Smooth muscle cell of the brain vasculature (primary cell): ENCODE measurements around the gene SETD2.
A peak's percentile ranks its signal among the peaks of the same experiment; 100 is the strongest.
"Not testable (repeated sequence)": the region's sequence is repeated elsewhere in the genome, so short reads cannot be mapped to it uniquely, and the experiment has no call there.

ENCODE experiments used
- DNase-seq: peaks from one replicate; pipeline ENCODE4 v3.0.0-alpha.2; 2012; ENCODE audit warnings: low read depth, low spot score

Gene SETD2

GRCh38 chr3:47164007-47164881 lies at the start of gene SETD2:
SETD2 (minus strand) TSS chr3:47164113; CDS start chr3:47163924, 189 bp downstream.
- DNase-seq: peak; percentile 68

DNA sequence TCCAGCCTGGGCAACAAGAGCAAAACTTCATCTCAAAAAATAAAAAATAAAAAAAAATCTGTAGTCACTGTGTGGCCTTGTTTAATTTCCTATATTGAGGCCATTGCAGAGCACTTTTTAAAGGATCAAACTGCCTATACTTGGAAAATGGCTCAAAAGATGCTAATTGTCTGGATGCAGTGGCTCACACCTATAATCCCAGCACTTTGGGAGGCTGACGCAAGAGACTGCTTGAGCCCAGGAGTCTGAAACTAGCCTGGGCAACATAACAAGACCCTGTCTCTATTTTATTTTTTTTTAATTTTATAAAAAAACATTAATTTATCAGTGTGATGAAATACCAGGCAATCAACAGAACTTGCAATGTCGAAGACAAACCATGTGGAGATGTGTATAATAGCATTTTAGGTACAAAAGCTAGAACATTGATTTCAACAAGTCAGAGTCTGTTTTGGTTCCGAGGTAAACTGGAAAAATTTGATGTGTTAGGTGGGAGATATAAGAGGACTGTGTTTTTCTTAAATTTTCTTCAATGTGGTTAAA lies 47.0 kb upstream of the SETD2 start:
- DNase-seq: no peak

- DNase-seq: not testable (repeated sequence)
Measured at GRCh38 chr3:47206022-47206421, 42.1 kb upstream of the SETD2 start.

GRCh38 chr3:47204875-47205274 lies 41.0 kb upstream of the SETD2 start:
- no peak for DNase-seq

DNA sequence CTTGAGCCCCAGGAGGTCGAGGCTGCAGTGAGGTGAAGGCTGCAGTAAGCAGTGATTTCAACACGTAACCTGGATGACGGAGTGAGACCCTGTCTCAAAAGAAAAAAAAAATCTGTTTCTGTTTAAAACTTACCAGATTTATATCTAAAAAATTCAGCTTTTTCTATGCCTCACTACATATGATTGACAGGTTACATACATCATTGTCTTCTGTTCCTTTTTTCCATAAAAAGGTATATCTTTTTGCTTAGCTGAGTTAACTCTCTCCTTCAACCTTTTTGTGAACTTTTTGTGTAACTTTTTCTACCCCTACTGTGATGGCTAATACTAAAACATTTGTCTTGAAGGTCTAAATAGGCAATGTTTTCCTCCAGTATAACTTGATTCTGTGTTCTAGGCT lies 38.6 kb upstream of the SETD2 start:
- no peak for DNase-seq

- no peak for DNase-seq
Measured at GRCh38 chr3:47197287-47197686, 33.4 kb upstream of the SETD2 start.

GRCh38 chr3:47194994-47195393 lies 31.1 kb upstream of the SETD2 start:
- no peak for DNase-seq

GRCh38 chr3:47193871-47194859 lies 30.3 kb upstream of the SETD2 start:
- DNase-seq: no peak

- no peak for DNase-seq
Measured at GRCh38 chr3:47186285-47186684, 22.4 kb upstream of the SETD2 start.

- not testable (repeated sequence) for DNase-seq
Measured at GRCh38 chr3:47181685-47182084, 17.8 kb upstream of the SETD2 start.

- not testable (repeated sequence) for DNase-seq
Measured at GRCh38 chr3:47180011-47180410, 16.1 kb upstream of the SETD2 start.

- no peak for DNase-seq
Measured at GRCh38 chr3:47176582-47176981, 12.7 kb upstream of the SETD2 start.

DNA sequence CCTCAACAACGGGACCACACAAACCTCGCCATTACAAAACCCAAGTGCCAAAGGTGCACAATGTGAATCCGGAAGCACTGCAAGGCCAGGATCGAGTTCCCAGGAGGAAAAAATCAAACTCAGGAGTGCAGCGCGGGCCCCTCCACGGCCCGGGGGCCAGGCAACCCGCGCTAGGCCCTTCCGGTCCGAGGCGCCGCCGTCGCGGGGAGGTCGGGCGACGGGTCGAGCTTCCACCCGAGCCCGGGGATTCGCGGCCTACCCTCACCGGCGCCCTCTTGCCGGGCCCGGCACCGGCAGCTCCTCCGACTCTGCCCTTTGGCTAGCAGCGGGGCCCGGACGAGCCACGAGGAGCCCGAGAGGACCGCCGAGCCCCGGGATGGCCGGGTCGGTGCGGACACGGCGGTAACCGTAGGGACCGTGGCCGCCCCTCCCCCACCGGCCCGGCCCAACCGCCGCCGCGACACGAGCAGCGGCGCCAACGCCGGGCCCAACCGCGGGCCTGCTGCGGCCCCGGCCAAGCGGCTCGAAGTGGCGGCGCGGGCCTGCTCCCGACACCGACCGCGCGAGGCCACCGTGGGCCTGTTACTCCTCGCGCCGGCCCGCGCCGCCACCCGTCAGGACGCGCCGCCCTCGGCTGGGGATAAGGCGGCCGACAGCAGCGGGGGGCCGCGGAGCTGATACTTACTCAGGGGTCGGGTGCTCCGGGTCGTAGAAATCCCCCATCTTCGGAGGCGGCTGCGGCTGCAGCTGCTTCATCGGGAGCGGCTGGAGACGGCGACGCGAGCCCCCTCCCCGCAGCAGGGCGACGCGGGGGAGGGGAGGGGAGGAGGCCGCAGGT lies 525 bp downstream of the SETD2 start:
- no peak for DNase-seq

DNA sequence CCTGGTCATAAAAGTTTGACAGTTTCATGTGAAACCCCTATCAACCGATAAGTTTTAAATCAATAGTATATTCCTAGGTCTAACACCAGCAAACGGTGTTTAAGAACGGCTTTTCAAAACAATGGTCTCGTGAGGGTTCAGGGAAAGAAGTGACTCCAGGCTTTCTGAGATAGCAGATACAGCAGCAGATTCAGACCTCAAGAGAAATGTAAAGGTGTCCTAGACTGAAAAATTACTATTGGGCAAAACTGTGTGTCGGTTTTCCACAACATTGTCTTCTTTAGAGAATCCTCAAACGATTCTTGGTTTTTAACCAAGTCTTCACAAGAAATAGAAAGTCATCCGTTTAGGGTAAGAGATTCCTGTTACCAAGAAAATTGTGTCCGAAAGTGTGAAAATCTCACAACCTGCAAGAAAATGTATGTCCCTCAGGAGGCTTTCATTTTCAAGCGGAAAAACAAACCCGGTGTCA lies 1.2 kb downstream of the SETD2 start:
- DNase-seq: no peak

DNA sequence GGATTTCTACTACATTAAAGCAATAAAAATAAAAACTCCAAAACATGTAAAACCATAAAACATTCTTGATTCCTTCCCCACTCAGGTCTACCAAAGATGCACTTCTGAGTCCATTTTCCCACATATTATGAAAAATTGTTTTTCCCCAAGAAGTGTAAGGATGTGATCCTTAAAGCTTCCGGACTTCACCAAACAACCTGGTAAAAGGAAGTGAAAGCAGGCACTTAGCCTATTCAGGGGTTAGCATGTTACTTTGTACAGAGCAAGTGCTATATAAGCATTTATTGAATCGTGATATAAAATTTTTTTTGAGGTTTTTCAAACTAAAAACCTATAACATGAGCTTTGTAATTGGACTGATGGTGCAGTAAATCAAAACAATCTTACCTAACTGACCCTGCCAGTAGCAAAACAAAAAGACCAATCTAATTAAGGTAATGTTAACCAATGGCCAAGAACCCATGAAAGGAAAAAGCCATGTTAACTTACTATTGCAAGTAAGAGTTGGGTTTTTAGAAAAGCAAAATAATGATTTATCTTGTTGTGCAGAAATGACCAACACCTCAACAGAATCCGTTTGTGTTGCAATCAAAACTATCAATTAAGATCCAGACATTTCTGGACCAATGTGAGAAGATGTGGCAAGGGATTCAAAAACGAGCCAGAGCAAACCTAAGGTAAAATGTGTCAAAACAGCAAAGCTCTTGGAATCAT lies 1.8 kb downstream of the SETD2 start:
- DNase-seq: no peak

GRCh38 chr3:47159820-47160219 lies 4.1 kb downstream of the SETD2 start:
- no peak for DNase-seq

GRCh38 chr3:47158208-47158607 lies 5.7 kb downstream of the SETD2 start:
- no peak for DNase-seq

GRCh38 chr3:47156396-47156795 lies 7.5 kb downstream of the SETD2 start:
- DNase-seq: no peak

DNA sequence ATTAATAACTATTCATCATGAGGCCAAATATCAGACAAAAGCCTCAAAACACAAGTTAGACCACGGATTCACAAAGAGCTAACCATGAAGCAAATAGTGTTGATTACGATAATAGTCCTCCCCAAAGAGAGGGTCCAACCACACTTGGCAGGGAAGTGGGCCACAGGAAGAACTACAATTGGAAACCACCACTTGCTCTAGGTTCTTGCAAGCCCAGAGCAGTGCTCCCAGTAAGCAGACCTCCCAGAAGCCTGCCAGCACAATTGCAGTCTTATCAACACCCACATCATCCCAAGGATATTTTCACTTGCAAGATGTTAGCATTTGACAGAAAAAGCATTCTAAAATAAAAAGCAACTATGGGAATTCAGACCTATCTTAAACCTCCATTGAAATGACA lies 11.3 kb downstream of the SETD2 start:
- DNase-seq: no peak

GRCh38 chr3:47151836-47152235 lies 12.1 kb downstream of the SETD2 start:
- DNase-seq: no peak
